Measurements from ENCODE around the gene IGFLR1. TPM values are rescaled to one million over a fixed set of nuclear protein-coding genes. Genes with fewer than 3 reads are reported as not detected.

The IGFLR1 gene
- total and polyA plus RNA-seq, 4 donors = 7.0 to 59.7 (median 31.2) TPM

- Histone ChIP-seq H3K9me3 (ENCODE audit: control insufficient read depth in 4 of 4, low read length in 3 of 4) (no peaks in the 10 kb centered on the region), H3K27me3 (ENCODE audit: control insufficient read depth in 4 of 4, insufficient read depth in 4 of 4, low read length in 3 of 4) (no peaks in the 10 kb centered on the region), H3K9ac (ENCODE audit: low read depth in 1 of 2, low read length in 2 of 2) (no peak overlapping the region), H3K4me1 (ENCODE audit: control insufficient read depth in 4 of 4, insufficient read depth in 4 of 4, low read length in 3 of 4) (no peaks in the 10 kb centered on the region), H3K27ac (ENCODE audit: low read depth in 1 of 2, low read length in 2 of 2) (no peak overlapping the region), H3K36me3 (ENCODE audit: control insufficient read depth in 4 of 4, insufficient read depth in 3 of 4, low read depth in 1 of 4, low read length in 3 of 4) (no peaks in the 10 kb centered on the region), H3K4me3 (ENCODE audit: low read depth in 1 of 3, low read length in 3 of 3) (no peak overlapping the region)
- WGBS = 82% methylated on average over 20 of the region's 20 CpGs
- no peak for DNase-seq (ENCODE audit: low spot score)
- TF ChIP-seq HNF4G (IDR thresholded peaks at IDR 0.05) (no peak), CTCF (IDR thresholded peaks at IDR 0.05; ENCODE audit: low read depth, low read length, missing input control) (no peak), ATF3 (IDR thresholded peaks at IDR 0.05) (no peak), FOXA2 (IDR thresholded peaks at IDR 0.05) (no peak), RXRA (IDR thresholded peaks at IDR 0.05) (no peak), SP1 (IDR thresholded peaks at IDR 0.05) (no peak), YY1 (IDR thresholded peaks at IDR 0.05) (no peak), JUND (IDR thresholded peaks at IDR 0.05) (no peak)
Observed at GRCh38 chr19:35790981-35791813, 48.9 kb upstream of the IGFLR1 start.

GRCh38 chr19:35789978-35790944 is 48.0 kb upstream of the IGFLR1 start:
- Histone ChIP-seq H3K9me3 (ENCODE audit: control insufficient read depth in 4 of 4, low read length in 3 of 4) (no peaks in the 10 kb centered on the region), H3K4me3 (ENCODE audit: low read depth in 1 of 3, low read length in 3 of 3) (no peak overlapping the region), H3K9ac (ENCODE audit: low read depth in 1 of 2, low read length in 2 of 2) (no peak overlapping the region), H3K36me3 (ENCODE audit: control insufficient read depth in 4 of 4, insufficient read depth in 3 of 4, low read depth in 1 of 4, low read length in 3 of 4) (no peaks in the 10 kb centered on the region), H3K27ac (ENCODE audit: low read depth in 1 of 2, low read length in 2 of 2) (no peak overlapping the region), H3K27me3 (ENCODE audit: control insufficient read depth in 4 of 4, insufficient read depth in 4 of 4, low read length in 3 of 4) (no peaks in the 10 kb centered on the region), H3K4me1 (ENCODE audit: control insufficient read depth in 4 of 4, insufficient read depth in 4 of 4, low read length in 3 of 4) (no peaks in the 10 kb centered on the region)
- no peak for DNase-seq (ENCODE audit: low spot score)
- WGBS = 92% methylated on average over 19 of the region's 19 CpGs
- no peak for TF ChIP-seq TAF1 (conservative IDR thresholded peaks at IDR 0.05)
- TF ChIP-seq HNF4G (IDR thresholded peaks at IDR 0.05) = no peak
- TF ChIP-seq HNF4A (conservative IDR thresholded peaks at IDR 0.05) = no peak
- TF ChIP-seq GABPA (IDR thresholded peaks at IDR 0.05 in 1 of 2, conservative IDR thresholded peaks at IDR 0.05 in 1 of 2) = no peak
- no peak for TF ChIP-seq FOXA2 (IDR thresholded peaks at IDR 0.05)
- no peak for TF ChIP-seq ZBTB33 (IDR thresholded peaks at IDR 0.05)
- no peak for TF ChIP-seq RXRA (IDR thresholded peaks at IDR 0.05)
- TF ChIP-seq CTCF (IDR thresholded peaks at IDR 0.05; ENCODE audit: low read depth, low read length, missing input control) = no peak
- no peak for TF ChIP-seq ATF3 (IDR thresholded peaks at IDR 0.05)
- TF ChIP-seq EGR1 (IDR thresholded peaks at IDR 0.05; ENCODE audit: low read depth in 2 of 2) = no peak
- TF ChIP-seq JUND (IDR thresholded peaks at IDR 0.05) = no peak
- no peak for TF ChIP-seq MAX (IDR thresholded peaks at IDR 0.05)
- TF ChIP-seq RAD21 (IDR thresholded peaks at IDR 0.05) = no peak
- TF ChIP-seq YY1 (IDR thresholded peaks at IDR 0.05) = no peak
- no peak for TF ChIP-seq FOXA1 (IDR thresholded peaks at IDR 0.05)
- TF ChIP-seq NR2F2 (IDR thresholded peaks at IDR 0.05) = no peak
- TF ChIP-seq, protein P1, sequence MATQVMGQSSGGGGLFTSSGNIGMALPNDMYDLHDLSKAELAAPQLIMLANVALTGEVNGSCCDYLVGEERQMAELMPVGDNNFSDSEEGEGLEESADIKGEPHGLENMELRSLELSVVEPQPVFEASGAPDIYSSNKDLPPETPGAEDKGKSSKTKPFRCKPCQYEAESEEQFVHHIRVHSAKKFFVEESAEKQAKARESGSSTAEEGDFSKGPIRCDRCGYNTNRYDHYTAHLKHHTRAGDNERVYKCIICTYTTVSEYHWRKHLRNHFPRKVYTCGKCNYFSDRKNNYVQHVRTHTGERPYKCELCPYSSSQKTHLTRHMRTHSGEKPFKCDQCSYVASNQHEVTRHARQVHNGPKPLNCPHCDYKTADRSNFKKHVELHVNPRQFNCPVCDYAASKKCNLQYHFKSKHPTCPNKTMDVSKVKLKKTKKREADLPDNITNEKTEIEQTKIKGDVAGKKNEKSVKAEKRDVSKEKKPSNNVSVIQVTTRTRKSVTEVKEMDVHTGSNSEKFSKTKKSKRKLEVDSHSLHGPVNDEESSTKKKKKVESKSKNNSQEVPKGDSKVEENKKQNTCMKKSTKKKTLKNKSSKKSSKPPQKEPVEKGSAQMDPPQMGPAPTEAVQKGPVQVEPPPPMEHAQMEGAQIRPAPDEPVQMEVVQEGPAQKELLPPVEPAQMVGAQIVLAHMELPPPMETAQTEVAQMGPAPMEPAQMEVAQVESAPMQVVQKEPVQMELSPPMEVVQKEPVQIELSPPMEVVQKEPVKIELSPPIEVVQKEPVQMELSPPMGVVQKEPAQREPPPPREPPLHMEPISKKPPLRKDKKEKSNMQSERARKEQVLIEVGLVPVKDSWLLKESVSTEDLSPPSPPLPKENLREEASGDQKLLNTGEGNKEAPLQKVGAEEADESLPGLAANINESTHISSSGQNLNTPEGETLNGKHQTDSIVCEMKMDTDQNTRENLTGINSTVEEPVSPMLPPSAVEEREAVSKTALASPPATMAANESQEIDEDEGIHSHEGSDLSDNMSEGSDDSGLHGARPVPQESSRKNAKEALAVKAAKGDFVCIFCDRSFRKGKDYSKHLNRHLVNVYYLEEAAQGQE (IDR thresholded peaks at IDR 0.05) = no peak
- no peak for TF ChIP-seq SP1 (IDR thresholded peaks at IDR 0.05)

All from liver (tissue), 9 donors.